GM12891 (cell line): ENCODE measurements around the gene C2CD3.

ENCODE experiments used
- DNase-seq: peaks from one replicate; pipeline ENCODE4 v3.0.0; 2011; ENCODE audit warnings: low spot score; ENCODE audit not compliant: insufficient read length
- FAIRE-seq: peaks from 2 replicates; lab custom pipeline; 2011; peaks lifted over from hg19 to GRCh38; lab: Jason Lieb, UNC
- PAX5 ChIP-seq: IDR thresholded peaks from 2 replicates; pipeline ENCODE4 v1.6.1; 2011; ENCODE audit warnings: low read length, moderate library complexity, mild to moderate bottlenecking; ENCODE audit not compliant: insufficient read depth, severe bottlenecking
- POLR2A ChIP-seq: IDR thresholded peaks from 2 replicates; pipeline ENCODE4 v1.6.1; 2011; ENCODE audit warnings: low read depth, low read length, control low read depth
- POLR2AphosphoS5 ChIP-seq: IDR thresholded peaks from 2 replicates; pipeline ENCODE4 v1.6.1; 2011; ENCODE audit warnings: low read depth, low read length, control low read depth
- POU2F2 ChIP-seq: IDR thresholded peaks from 2 replicates; pipeline ENCODE4 v1.6.1; 2011; ENCODE audit warnings: low read depth, mild to moderate bottlenecking, control low read depth, low read length, moderate library complexity
- SPI1 ChIP-seq: IDR thresholded peaks from 2 replicates; pipeline ENCODE4 v1.6.1; 2011; ENCODE audit warnings: low read depth, low read length, control low read depth
- TAF1 ChIP-seq: IDR thresholded peaks from 2 replicates; pipeline ENCODE4 v1.6.1; 2011; ENCODE audit warnings: low read depth, low read length, control low read depth

C2CD3 gene

GRCh38 chr11:74196781-74197486 is 26.1 kb upstream of the C2CD3 start:
- TF ChIP-seq PAX5 (no peak), POU2F2 (no peak), POLR2A (no peak), SPI1 (no peak), TAF1 (no peak), POLR2AphosphoS5 (no peak)
- no peak for FAIRE-seq

GRCh38 chr11:74195828-74196227 is 25.0 kb upstream of the C2CD3 start:
- DNase-seq (no peak), FAIRE-seq (no peak)
- no peak for TF ChIP-seq PAX5
- TF ChIP-seq POLR2A, result no peak
- no peak for TF ChIP-seq TAF1

More at GRCh38 chr11:74196781-74197486, 26.1 kb upstream of the C2CD3 start:
- no peak for DNase-seq

- TF ChIP-seq TAF1 (no peak), PAX5 (no peak), POU2F2 (no peak)
- no peak for FAIRE-seq
- DNase-seq, result no peak
Observed at GRCh38 chr11:74185695-74186094, 14.9 kb upstream of the C2CD3 start.

- TF ChIP-seq POLR2A, result no peak
- TF ChIP-seq POU2F2, result no peak
- TF ChIP-seq TAF1, result no peak
- no peak for TF ChIP-seq SPI1
- TF ChIP-seq POLR2AphosphoS5, result no peak
- no peak for TF ChIP-seq PAX5
Observed at GRCh38 chr11:74185285-74185684, 14.5 kb upstream of the C2CD3 start.

GRCh38 chr11:74182635-74183034 is 11.8 kb upstream of the C2CD3 start:
- FAIRE-seq (no peak), DNase-seq (no peak)
- TF ChIP-seq POU2F2, result no peak
- TF ChIP-seq PAX5, result no peak
- no peak for TF ChIP-seq TAF1

More at GRCh38 chr11:74185285-74185684, 14.5 kb upstream of the C2CD3 start:
- DNase-seq (no peak), FAIRE-seq (no peak)

GRCh38 chr11:74179234-74180052 is 8.6 kb upstream of the C2CD3 start:
- DNase-seq, result no peak
- no peak for FAIRE-seq
- TF ChIP-seq TAF1 (no peak), POLR2A (no peak), PAX5 (no peak), SPI1 (no peak), POU2F2 (no peak), POLR2AphosphoS5 (no peak)

- no peak for FAIRE-seq
- no peak for TF ChIP-seq TAF1
- TF ChIP-seq POLR2AphosphoS5, result no peak
- TF ChIP-seq POLR2A, result no peak
- TF ChIP-seq POU2F2, result no peak
- no peak for TF ChIP-seq PAX5
- TF ChIP-seq SPI1, result no peak
- no peak for DNase-seq
Observed at GRCh38 chr11:74175920-74176319, 5.1 kb upstream of the C2CD3 start.

- DNase-seq, result no peak
- FAIRE-seq, result no peak
- no peak for TF ChIP-seq PAX5
Observed at GRCh38 chr11:74171997-74172396, 1.2 kb upstream of the C2CD3 start.

- FAIRE-seq (no peak), DNase-seq (no peak)
- no peak for TF ChIP-seq POLR2A
- no peak for TF ChIP-seq TAF1
- no peak for TF ChIP-seq SPI1
- no peak for TF ChIP-seq POU2F2
- TF ChIP-seq POLR2AphosphoS5, result no peak
- no peak for TF ChIP-seq PAX5
Observed at GRCh38 chr11:74171630-74171968, 797 bp upstream of the C2CD3 start.

GRCh38 chr11:74169738-74170458 is 904 bp downstream of the C2CD3 start:
- peak; percentile 67 for FAIRE-seq

More at GRCh38 chr11:74169738-74170458, 904 bp downstream of the C2CD3 start:
- no peak for TF ChIP-seq POLR2AphosphoS5
- TF ChIP-seq TAF1, result no peak
- no peak for TF ChIP-seq POU2F2
- DNase-seq, result no peak
